ENCODE data around the gene VWF. TPM values are rescaled to one million over a fixed set of nuclear protein-coding genes. Genes with fewer than 3 reads are reported as not detected.

VWF gene
- total RNA-seq, 2 experiments from 2014 or later = 0.11 to 0.13 TPM

GRCh38 chr12:5904969-5905368, 219.5 kb downstream of the VWF start:
- POLR2A ChIA-PET = no interaction called here
- CTCF ChIA-PET = no interaction called here
- no peak for DNase-seq

DNA sequence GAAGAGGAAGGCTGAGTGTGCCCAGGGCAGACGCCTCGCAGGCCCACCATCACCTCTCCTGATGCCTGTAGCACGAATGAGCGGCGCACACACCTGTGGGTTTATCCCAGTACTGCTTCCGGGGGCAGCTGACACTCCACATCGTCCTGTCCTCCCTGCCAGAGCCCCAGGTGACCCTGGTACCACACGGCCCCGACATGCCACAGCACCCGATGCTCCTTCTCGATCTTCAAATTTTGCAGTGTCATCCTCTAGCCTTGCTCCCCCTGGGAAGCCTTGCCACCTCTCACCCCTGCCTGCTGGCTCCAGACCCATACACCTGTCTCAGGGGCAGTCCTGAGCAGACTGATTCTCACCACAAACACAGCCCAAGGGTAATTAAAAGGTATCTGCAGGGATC, 220.0 kb downstream of the VWF start:
- intact Hi-C loops (cut with micrococcal nuclease) = no loop called here
- H3K4me3 Mint-ChIP-seq = no peak overlapping the region
- H3K27ac Mint-ChIP-seq = no peak overlapping the region
- no peak for ATAC-seq
- ChIA-PET POLR2A (no interaction called here), CTCF (no interaction called here)
- H3K36me3 Mint-ChIP-seq (ENCODE audit: low read depth) = no peaks in the 10 kb centered on the region
- TF ChIP-seq, protein P1, sequence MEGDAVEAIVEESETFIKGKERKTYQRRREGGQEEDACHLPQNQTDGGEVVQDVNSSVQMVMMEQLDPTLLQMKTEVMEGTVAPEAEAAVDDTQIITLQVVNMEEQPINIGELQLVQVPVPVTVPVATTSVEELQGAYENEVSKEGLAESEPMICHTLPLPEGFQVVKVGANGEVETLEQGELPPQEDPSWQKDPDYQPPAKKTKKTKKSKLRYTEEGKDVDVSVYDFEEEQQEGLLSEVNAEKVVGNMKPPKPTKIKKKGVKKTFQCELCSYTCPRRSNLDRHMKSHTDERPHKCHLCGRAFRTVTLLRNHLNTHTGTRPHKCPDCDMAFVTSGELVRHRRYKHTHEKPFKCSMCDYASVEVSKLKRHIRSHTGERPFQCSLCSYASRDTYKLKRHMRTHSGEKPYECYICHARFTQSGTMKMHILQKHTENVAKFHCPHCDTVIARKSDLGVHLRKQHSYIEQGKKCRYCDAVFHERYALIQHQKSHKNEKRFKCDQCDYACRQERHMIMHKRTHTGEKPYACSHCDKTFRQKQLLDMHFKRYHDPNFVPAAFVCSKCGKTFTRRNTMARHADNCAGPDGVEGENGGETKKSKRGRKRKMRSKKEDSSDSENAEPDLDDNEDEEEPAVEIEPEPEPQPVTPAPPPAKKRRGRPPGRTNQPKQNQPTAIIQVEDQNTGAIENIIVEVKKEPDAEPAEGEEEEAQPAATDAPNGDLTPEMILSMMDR (IDR thresholded peaks at IDR 0.05) = no peak
- no peaks in the 10 kb centered on the region for H3K4me1 Mint-ChIP-seq (ENCODE audit: low read depth)
- DNase-seq = no peak
- peaks cover 11% of the 10 kb centered on the region for H3K27me3 Mint-ChIP-seq
- H3K9me3 Mint-ChIP-seq = no peaks in the 10 kb centered on the region

More at GRCh38 chr12:5904969-5905368, 219.5 kb downstream of the VWF start:
- no peak overlapping the region for H3K4me3 Mint-ChIP-seq
- H3K27ac Mint-ChIP-seq = no peak overlapping the region
- no peaks in the 10 kb centered on the region for H3K36me3 Mint-ChIP-seq (ENCODE audit: low read depth)
- ATAC-seq = no peak
- no peaks in the 10 kb centered on the region for H3K4me1 Mint-ChIP-seq (ENCODE audit: low read depth)
- H3K9me3 Mint-ChIP-seq = no peaks in the 10 kb centered on the region
- TF ChIP-seq, protein P1 (IDR thresholded peaks at IDR 0.05) = no peak
- peaks cover 11% of the 10 kb centered on the region for H3K27me3 Mint-ChIP-seq
- intact Hi-C loops (cut with micrococcal nuclease) = no loop called here

GRCh38 chr12:5902736-5903135, 221.7 kb downstream of the VWF start:
- ATAC-seq = no peak
- no peaks in the 10 kb centered on the region for H3K36me3 Mint-ChIP-seq (ENCODE audit: low read depth)
- no peaks in the 10 kb centered on the region for H3K4me1 Mint-ChIP-seq (ENCODE audit: low read depth)
- intact Hi-C loops (cut with micrococcal nuclease) = no loop called here
- no peak overlapping the region for H3K27ac Mint-ChIP-seq
- TF ChIP-seq, protein P1 (IDR thresholded peaks at IDR 0.05) = no peak
- H3K9me3 Mint-ChIP-seq = no peaks in the 10 kb centered on the region
- ChIA-PET POLR2A (no interaction called here), CTCF (no interaction called here)
- no peak for DNase-seq
- peaks cover 10% of the 10 kb centered on the region for H3K27me3 Mint-ChIP-seq
- H3K4me3 Mint-ChIP-seq = no peak overlapping the region

GRCh38 chr12:5901416-5901815, 223.1 kb downstream of the VWF start:
- no peak for ATAC-seq
- Mint-ChIP-seq H3K4me1 (ENCODE audit: low read depth) (no peaks in the 10 kb centered on the region), H3K4me3 (no peak overlapping the region), H3K36me3 (ENCODE audit: low read depth) (no peaks in the 10 kb centered on the region), H3K9me3 (no peaks in the 10 kb centered on the region), H3K27me3 (peaks cover 10% of the 10 kb centered on the region), H3K27ac (no peak overlapping the region)
- CTCF ChIA-PET = no interaction called here
- TF ChIP-seq, protein P1 (IDR thresholded peaks at IDR 0.05) = no peak
- intact Hi-C loops (cut with micrococcal nuclease) = no loop called here
- DNase-seq = no peak
- POLR2A ChIA-PET = no interaction called here

- TF ChIP-seq, protein P1 (IDR thresholded peaks at IDR 0.05) = no peak
- Mint-ChIP-seq H3K36me3 (ENCODE audit: low read depth) (no peaks in the 10 kb centered on the region), H3K4me3 (no peak overlapping the region), H3K9me3 (no peaks in the 10 kb centered on the region), H3K27me3 (peaks cover 14% of the 10 kb centered on the region), H3K4me1 (ENCODE audit: low read depth) (no peaks in the 10 kb centered on the region), H3K27ac (no peak overlapping the region)
- intact Hi-C loops (cut with micrococcal nuclease) = no loop called here
- ATAC-seq = no peak
- DNase-seq = no peak
- ChIA-PET POLR2A (no interaction called here), CTCF (no interaction called here)
Measured at GRCh38 chr12:5900533-5901205, 223.8 kb downstream of the VWF start.
